Measurements from ENCODE around the gene CSF2RB.

The CSF2RB gene

DNA sequence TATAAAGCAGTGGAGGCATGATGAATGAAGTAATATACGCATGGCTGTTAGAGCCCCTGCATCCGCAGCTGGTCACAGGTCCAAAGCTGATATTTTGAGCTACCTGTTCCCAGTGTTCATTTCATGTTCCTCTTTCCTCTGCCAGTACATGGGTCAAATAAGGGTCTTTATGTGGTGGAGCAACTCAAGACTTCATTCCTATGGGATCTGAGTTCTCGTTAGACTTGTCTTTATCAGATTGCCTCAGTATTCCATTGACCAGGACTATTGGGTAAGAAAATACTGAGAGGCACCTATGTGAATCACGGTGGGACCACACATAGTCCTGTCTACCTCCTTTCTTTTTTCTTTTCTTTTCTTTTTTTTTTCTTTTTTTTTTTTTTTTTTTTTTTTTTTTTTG, 27.4 kb upstream of the CSF2RB start:
- Histone ChIP-seq H3K4me1 (ENCODE audit: control insufficient read depth in 1 of 2, insufficient read depth in 2 of 2, low read length in 2 of 2) (no peaks in the 10 kb centered on the region), H3K27me3 (ENCODE audit: control insufficient read depth in 1 of 2, insufficient read depth in 2 of 2, low read length in 2 of 2) (peaks cover 0 to 3% of the 10 kb centered on the region in 2 donors), H3K9me3 (ENCODE audit: control insufficient read depth in 1 of 2, low read length in 2 of 2) (peaks cover 3 to 7% of the 10 kb centered on the region in 2 donors), H3K36me3 (ENCODE audit: control insufficient read depth in 1 of 2, insufficient read depth in 2 of 2, low read length in 2 of 2) (no peaks in the 10 kb centered on the region), H3K27ac (ENCODE audit: low read depth, low read length) (no peak overlapping the region), H3K4me3 (ENCODE audit: low read depth in 1 of 2, low read length in 2 of 2) (no peak overlapping the region), H3K9ac (ENCODE audit: low read depth in 1 of 2, low read length in 2 of 2) (no peak overlapping the region)

DNA sequence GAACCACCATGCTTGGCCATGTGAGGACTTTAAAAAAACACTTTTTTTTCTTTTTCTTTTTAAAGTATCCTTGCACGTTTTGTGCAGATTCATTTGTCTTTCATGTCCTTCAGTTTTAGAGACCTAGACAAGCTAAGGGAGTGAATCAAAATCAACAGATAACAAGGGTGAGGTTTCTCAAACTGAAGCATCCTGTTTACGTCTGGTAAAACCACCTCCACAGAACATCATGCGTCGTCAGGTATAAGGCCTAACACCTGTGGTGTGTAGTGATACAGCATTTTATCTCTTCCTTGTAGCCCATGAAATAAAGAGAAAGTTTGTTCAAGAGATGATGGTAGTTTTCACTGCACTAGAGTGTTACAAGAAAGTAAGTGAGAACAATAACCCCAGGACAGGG, 26.3 kb upstream of the CSF2RB start:
- Histone ChIP-seq H3K27ac (ENCODE audit: low read depth, low read length) (no peak overlapping the region), H3K9ac (ENCODE audit: low read depth in 1 of 2, low read length in 2 of 2) (no peak overlapping the region), H3K4me3 (ENCODE audit: low read depth in 1 of 2, low read length in 2 of 2) (no peak overlapping the region), H3K4me1 (ENCODE audit: control insufficient read depth in 1 of 2, insufficient read depth in 2 of 2, low read length in 2 of 2) (no peaks in the 10 kb centered on the region), H3K36me3 (ENCODE audit: control insufficient read depth in 1 of 2, insufficient read depth in 2 of 2, low read length in 2 of 2) (no peaks in the 10 kb centered on the region), H3K27me3 (ENCODE audit: control insufficient read depth in 1 of 2, insufficient read depth in 2 of 2, low read length in 2 of 2) (peaks cover 0 to 3% of the 10 kb centered on the region in 2 donors), H3K9me3 (ENCODE audit: control insufficient read depth in 1 of 2, low read length in 2 of 2) (no peaks in the 10 kb centered on the region)

DNA sequence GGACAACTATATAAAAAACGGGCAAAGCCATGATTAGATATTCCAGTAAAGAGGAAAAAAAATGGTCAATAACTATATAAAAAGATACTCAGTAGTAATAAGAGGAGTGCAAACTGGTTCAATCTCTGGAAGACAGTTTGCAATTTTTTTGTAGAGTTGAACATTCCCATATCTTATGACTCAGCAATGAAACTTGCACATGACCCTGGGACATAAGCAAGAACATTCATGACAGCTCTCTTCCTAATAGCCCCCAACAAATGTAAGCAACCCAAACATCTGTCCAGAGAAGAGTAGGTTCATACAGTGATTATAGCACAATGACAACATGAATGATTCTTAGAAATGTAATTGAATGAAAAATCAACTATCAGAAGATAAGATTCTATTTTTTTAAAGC, 21.8 kb upstream of the CSF2RB start:
- Histone ChIP-seq H3K27me3 (ENCODE audit: control insufficient read depth in 1 of 2, insufficient read depth in 2 of 2, low read length in 2 of 2) (no peaks in the 10 kb centered on the region), H3K36me3 (ENCODE audit: control insufficient read depth in 1 of 2, insufficient read depth in 2 of 2, low read length in 2 of 2) (no peaks in the 10 kb centered on the region), H3K4me3 (ENCODE audit: low read depth in 1 of 2, low read length in 2 of 2) (no peak overlapping the region), H3K4me1 (ENCODE audit: control insufficient read depth in 1 of 2, insufficient read depth in 2 of 2, low read length in 2 of 2) (no peaks in the 10 kb centered on the region), H3K9ac (ENCODE audit: low read depth in 1 of 2, low read length in 2 of 2) (no peak overlapping the region), H3K9me3 (ENCODE audit: control insufficient read depth in 1 of 2, low read length in 2 of 2) (no peaks in the 10 kb centered on the region), H3K27ac (ENCODE audit: low read depth, low read length) (no peak overlapping the region)

GRCh38 chr22:36892292-36892691, 21.1 kb upstream of the CSF2RB start:
- H3K9ac ChIP-seq (ENCODE audit: low read depth in 1 of 2, low read length in 2 of 2) = no peak overlapping the region
- no peaks in the 10 kb centered on the region for H3K4me1 ChIP-seq (ENCODE audit: control insufficient read depth in 1 of 2, insufficient read depth in 2 of 2, low read length in 2 of 2)
- no peak overlapping the region for H3K4me3 ChIP-seq (ENCODE audit: low read depth in 1 of 2, low read length in 2 of 2)
- no peaks in the 10 kb centered on the region for H3K27me3 ChIP-seq (ENCODE audit: control insufficient read depth in 1 of 2, insufficient read depth in 2 of 2, low read length in 2 of 2)
- no peaks in the 10 kb centered on the region for H3K36me3 ChIP-seq (ENCODE audit: control insufficient read depth in 1 of 2, insufficient read depth in 2 of 2, low read length in 2 of 2)
- H3K9me3 ChIP-seq (ENCODE audit: control insufficient read depth in 1 of 2, low read length in 2 of 2) = no peaks in the 10 kb centered on the region
- H3K27ac ChIP-seq (ENCODE audit: low read depth, low read length) = no peak overlapping the region

DNA sequence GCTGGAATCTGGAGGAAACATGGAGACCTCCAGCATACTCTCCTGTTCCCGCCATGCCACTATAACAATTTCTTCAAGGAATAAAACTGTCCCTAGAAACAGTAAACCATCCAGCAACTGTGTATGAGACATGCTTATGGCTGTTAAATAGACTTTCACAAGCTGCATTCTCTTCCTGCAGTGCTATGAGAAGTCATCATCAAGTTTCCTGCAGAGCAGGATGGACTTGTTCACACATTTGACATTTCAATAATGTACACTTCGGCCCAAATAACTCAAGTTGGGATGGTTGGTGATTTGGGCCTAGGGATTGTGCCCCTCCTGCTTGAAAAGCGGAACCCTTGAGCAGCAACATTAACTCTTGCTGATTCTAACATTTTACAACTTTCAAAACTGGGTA, 20.2 kb upstream of the CSF2RB start:
- Histone ChIP-seq H3K4me1 (ENCODE audit: control insufficient read depth in 1 of 2, insufficient read depth in 2 of 2, low read length in 2 of 2) (no peaks in the 10 kb centered on the region), H3K27ac (ENCODE audit: low read depth, low read length) (no peak overlapping the region), H3K36me3 (ENCODE audit: control insufficient read depth in 1 of 2, insufficient read depth in 2 of 2, low read length in 2 of 2) (no peaks in the 10 kb centered on the region), H3K27me3 (ENCODE audit: control insufficient read depth in 1 of 2, insufficient read depth in 2 of 2, low read length in 2 of 2) (no peaks in the 10 kb centered on the region), H3K4me3 (ENCODE audit: low read depth in 1 of 2, low read length in 2 of 2) (no peak overlapping the region), H3K9ac (ENCODE audit: low read depth in 1 of 2, low read length in 2 of 2) (no peak overlapping the region), H3K9me3 (ENCODE audit: control insufficient read depth in 1 of 2, low read length in 2 of 2) (no peaks in the 10 kb centered on the region)

DNA sequence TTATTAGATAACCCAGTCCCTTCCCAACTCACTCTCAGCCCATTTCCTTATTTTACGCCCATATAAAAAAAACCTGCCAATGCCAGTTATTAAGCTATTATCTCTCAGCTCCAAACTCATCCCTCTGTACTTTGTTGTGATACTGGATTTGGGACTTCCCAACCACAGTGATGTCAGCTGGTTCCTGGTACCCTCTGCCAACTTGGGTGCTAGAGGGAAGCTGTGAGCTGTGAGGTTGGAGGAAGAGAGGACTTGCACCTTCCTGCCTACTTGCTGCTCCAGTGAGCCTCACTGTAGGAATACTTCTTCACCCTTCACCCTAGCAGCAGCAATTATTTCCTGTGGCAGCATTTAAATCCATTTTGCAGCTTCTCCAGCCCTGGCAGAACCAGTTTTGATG, 19.2 kb upstream of the CSF2RB start:
- Histone ChIP-seq H3K9ac (ENCODE audit: low read depth in 1 of 2, low read length in 2 of 2) (no peak overlapping the region), H3K36me3 (ENCODE audit: control insufficient read depth in 1 of 2, insufficient read depth in 2 of 2, low read length in 2 of 2) (no peaks in the 10 kb centered on the region), H3K27me3 (ENCODE audit: control insufficient read depth in 1 of 2, insufficient read depth in 2 of 2, low read length in 2 of 2) (peaks cover 0 to 4% of the 10 kb centered on the region in 2 donors), H3K9me3 (ENCODE audit: control insufficient read depth in 1 of 2, low read length in 2 of 2) (no peaks in the 10 kb centered on the region), H3K27ac (ENCODE audit: low read depth, low read length) (no peak overlapping the region), H3K4me3 (ENCODE audit: low read depth in 1 of 2, low read length in 2 of 2) (no peak overlapping the region), H3K4me1 (ENCODE audit: control insufficient read depth in 1 of 2, insufficient read depth in 2 of 2, low read length in 2 of 2) (no peaks in the 10 kb centered on the region)

DNA sequence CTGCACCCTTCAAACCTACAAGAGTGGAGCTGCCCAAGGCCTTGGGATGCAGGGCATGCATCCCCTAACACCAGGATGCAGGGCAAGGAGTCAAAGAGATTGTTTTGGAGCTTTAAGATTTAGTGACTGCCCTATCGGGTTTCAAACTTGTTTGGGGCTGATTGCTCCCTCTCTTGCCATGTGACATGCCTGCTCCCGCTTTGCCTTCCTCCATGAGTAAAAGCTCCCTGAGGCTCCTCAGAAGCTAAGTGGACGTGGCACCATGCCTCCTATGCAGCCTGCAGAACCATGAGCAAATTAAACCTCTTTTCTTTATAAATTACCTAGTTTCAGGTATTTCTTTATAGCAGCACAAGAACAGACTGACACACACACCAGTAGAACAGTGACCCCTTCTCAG, 15.8 kb upstream of the CSF2RB start:
- Histone ChIP-seq H3K9me3 (ENCODE audit: control insufficient read depth in 1 of 2, low read length in 2 of 2) (no peaks in the 10 kb centered on the region), H3K27me3 (ENCODE audit: control insufficient read depth in 1 of 2, insufficient read depth in 2 of 2, low read length in 2 of 2) (peaks cover 0 to 4% of the 10 kb centered on the region in 2 donors), H3K4me1 (ENCODE audit: control insufficient read depth in 1 of 2, insufficient read depth in 2 of 2, low read length in 2 of 2) (peaks cover 0 to 8% of the 10 kb centered on the region in 2 donors), H3K9ac (ENCODE audit: low read depth in 1 of 2, low read length in 2 of 2) (no peak overlapping the region), H3K27ac (ENCODE audit: low read depth, low read length) (no peak overlapping the region), H3K4me3 (ENCODE audit: low read depth in 1 of 2, low read length in 2 of 2) (no peak overlapping the region), H3K36me3 (ENCODE audit: control insufficient read depth in 1 of 2, insufficient read depth in 2 of 2, low read length in 2 of 2) (no peaks in the 10 kb centered on the region)

DNA sequence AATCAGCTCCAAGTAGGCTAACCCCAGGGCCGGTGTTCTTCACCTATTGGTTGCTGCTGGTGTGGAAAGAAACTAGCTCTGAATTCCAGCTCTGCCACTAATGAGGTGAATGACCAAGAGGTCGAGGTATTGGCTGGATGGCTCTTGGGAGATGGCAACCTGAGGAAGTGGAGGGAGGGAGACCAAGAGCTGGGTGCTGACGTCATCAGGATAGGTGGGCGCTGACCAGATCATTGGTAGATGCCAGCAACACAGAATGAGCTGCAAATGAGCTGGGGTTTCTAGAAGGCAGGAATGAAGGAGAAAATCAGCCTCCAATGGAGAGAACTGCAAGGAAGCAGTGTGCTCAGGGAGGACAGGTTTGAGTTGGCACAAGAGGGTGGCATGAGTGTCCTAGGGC, 14.7 kb upstream of the CSF2RB start:
- Histone ChIP-seq H3K27ac (ENCODE audit: low read depth, low read length) (no peak overlapping the region), H3K27me3 (ENCODE audit: control insufficient read depth in 1 of 2, insufficient read depth in 2 of 2, low read length in 2 of 2) (peaks cover 0 to 4% of the 10 kb centered on the region in 2 donors), H3K4me1 (ENCODE audit: control insufficient read depth in 1 of 2, insufficient read depth in 2 of 2, low read length in 2 of 2) (peaks cover 0 to 8% of the 10 kb centered on the region in 2 donors), H3K9ac (ENCODE audit: low read depth in 1 of 2, low read length in 2 of 2) (no peak overlapping the region), H3K4me3 (ENCODE audit: low read depth in 1 of 2, low read length in 2 of 2) (no peak overlapping the region), H3K9me3 (ENCODE audit: control insufficient read depth in 1 of 2, low read length in 2 of 2) (no peaks in the 10 kb centered on the region), H3K36me3 (ENCODE audit: control insufficient read depth in 1 of 2, insufficient read depth in 2 of 2, low read length in 2 of 2) (no peaks in the 10 kb centered on the region)

DNA sequence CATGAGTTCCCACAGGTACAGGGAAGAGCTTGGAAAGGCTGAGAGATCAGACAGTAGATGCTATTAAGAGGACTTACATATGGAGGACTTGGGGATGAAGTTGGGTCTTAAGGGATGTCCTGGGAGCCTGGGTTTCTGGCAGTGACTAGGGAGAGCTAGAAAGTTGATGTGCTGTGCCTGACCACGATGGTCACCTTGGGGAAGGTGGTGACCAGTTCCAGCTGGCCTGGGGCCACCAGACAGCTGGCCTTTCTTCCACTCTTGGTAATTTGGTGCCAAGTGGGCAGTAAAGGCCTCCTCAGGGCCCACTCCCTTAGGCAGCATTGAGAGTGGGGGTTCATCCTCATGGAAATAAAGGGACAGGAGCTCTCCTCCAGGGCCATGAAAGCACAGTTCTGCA, 13.9 kb upstream of the CSF2RB start:
- no peaks in the 10 kb centered on the region for H3K36me3 ChIP-seq (ENCODE audit: control insufficient read depth in 1 of 2, insufficient read depth in 2 of 2, low read length in 2 of 2)
- no peak overlapping the region for H3K9ac ChIP-seq (ENCODE audit: low read depth in 1 of 2, low read length in 2 of 2)
- peaks cover 0 to 8% of the 10 kb centered on the region in 2 donors for H3K4me1 ChIP-seq (ENCODE audit: control insufficient read depth in 1 of 2, insufficient read depth in 2 of 2, low read length in 2 of 2)
- no peak overlapping the region for H3K27ac ChIP-seq (ENCODE audit: low read depth, low read length)
- H3K4me3 ChIP-seq (ENCODE audit: low read depth in 1 of 2, low read length in 2 of 2) = no peak overlapping the region
- H3K27me3 ChIP-seq (ENCODE audit: control insufficient read depth in 1 of 2, insufficient read depth in 2 of 2, low read length in 2 of 2) = peaks cover 0 to 4% of the 10 kb centered on the region in 2 donors
- H3K9me3 ChIP-seq (ENCODE audit: control insufficient read depth in 1 of 2, low read length in 2 of 2) = no peaks in the 10 kb centered on the region

DNA sequence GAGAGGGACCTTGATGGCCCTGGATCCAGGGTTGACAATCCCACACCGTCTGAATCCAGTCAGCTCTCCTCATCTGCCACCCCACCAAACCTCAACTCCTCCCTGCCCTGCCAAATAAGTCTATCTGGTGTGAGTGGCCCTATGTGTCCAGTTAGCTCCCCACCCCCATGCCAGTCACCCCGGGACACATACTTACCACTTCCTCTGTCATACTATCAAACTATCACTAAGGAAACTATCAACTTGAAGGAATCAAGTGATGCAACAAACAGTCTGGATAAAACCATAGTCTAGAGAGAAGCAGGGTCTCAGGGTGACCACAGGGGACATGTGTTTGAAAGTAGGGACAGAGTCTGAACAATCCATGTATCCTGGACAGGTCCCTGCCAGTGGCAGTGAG, 13.2 kb upstream of the CSF2RB start:
- Histone ChIP-seq H3K9me3 (ENCODE audit: control insufficient read depth in 1 of 2, low read length in 2 of 2) (no peaks in the 10 kb centered on the region), H3K4me1 (ENCODE audit: control insufficient read depth in 1 of 2, insufficient read depth in 2 of 2, low read length in 2 of 2) (peaks cover 0 to 8% of the 10 kb centered on the region in 2 donors), H3K27ac (ENCODE audit: low read depth, low read length) (no peak overlapping the region), H3K36me3 (ENCODE audit: control insufficient read depth in 1 of 2, insufficient read depth in 2 of 2, low read length in 2 of 2) (no peaks in the 10 kb centered on the region), H3K4me3 (ENCODE audit: low read depth in 1 of 2, low read length in 2 of 2) (no peak overlapping the region), H3K9ac (ENCODE audit: low read depth in 1 of 2, low read length in 2 of 2) (no peak overlapping the region), H3K27me3 (ENCODE audit: control insufficient read depth in 1 of 2, insufficient read depth in 2 of 2, low read length in 2 of 2) (peaks cover 0 to 4% of the 10 kb centered on the region in 2 donors)

DNA sequence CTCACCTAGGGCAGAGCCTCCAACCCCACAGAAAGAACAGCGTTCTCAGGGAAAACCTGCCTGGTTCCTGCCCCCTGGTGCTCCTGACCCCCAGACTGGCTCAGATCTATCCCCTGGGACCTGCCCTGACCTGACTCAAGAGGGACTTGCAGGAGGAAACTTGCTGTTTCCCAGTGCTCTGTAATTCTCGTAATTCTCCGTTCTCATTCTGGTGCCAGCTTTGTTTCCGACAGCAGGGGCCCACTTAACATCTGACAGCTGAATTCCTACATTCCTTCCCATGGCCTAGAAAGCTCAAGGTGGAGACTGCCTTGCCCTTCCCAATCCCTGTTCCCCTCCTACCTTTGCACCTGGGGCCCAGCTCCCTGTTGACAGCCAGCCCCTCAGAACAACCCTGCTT, 12.5 kb upstream of the CSF2RB start:
- Histone ChIP-seq H3K4me1 (ENCODE audit: control insufficient read depth in 1 of 2, insufficient read depth in 2 of 2, low read length in 2 of 2) (peaks cover 0 to 8% of the 10 kb centered on the region in 2 donors), H3K9ac (ENCODE audit: low read depth in 1 of 2, low read length in 2 of 2) (no peak overlapping the region), H3K36me3 (ENCODE audit: control insufficient read depth in 1 of 2, insufficient read depth in 2 of 2, low read length in 2 of 2) (no peaks in the 10 kb centered on the region), H3K27me3 (ENCODE audit: control insufficient read depth in 1 of 2, insufficient read depth in 2 of 2, low read length in 2 of 2) (peaks cover 0 to 4% of the 10 kb centered on the region in 2 donors), H3K4me3 (ENCODE audit: low read depth in 1 of 2, low read length in 2 of 2) (no peak overlapping the region), H3K9me3 (ENCODE audit: control insufficient read depth in 1 of 2, low read length in 2 of 2) (no peaks in the 10 kb centered on the region), H3K27ac (ENCODE audit: low read depth, low read length) (no peak overlapping the region)

Measured in duodenal mucosa (tissue), 2 donors.